OCI-M2 (cell line): ENCODE measurements around the gene ITIH3.

Experiments
- DNase-seq: peaks from one replicate; lab custom pipeline; 2025; ENCODE audit not compliant: unreplicated experiment; lab: John Stamatoyannopoulos, UW

Gene ITIH3

GRCh38 chr3:52792961-52793695 is 1.5 kb upstream of the ITIH3 start:
- no peak for DNase-seq

GRCh38 chr3:52793702-52794611 is 639 bp upstream of the ITIH3 start:
- DNase-seq = no peak

- no peak for DNase-seq
These were observed 803 bp downstream of the ITIH3 start for GRCh38 chr3:52795298-52795900.

- DNase-seq = no peak
These were observed 1.8 kb downstream of the ITIH3 start for GRCh38 chr3:52796411-52796810.

GRCh38 chr3:52798376-52798977 is 3.9 kb downstream of the ITIH3 start:
- no peak for DNase-seq

DNA sequence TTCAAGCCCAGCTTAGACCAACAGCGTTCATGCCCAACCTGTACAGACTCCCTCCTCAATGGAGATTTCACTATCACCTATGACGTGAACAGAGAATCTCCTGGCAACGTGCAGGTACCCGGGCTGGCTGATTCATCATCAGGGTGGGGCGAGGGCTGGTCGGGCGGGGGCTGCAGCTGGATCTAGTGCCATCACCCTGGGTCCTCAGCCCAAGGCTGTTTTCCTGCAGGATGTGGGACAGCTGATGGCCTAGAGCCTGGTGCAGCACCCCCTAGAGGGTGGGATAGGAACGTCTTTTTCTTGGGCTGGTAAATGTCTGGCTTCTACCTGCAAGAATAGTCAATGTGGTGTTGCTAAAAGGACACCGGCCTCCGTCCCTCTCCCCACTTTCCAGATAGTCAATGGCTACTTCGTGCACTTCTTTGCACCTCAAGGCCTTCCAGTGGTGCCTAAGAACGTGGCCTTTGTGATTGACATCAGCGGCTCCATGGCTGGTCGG is 4.4 kb downstream of the ITIH3 start:
- DNase-seq = no peak

- DNase-seq = no peak
These were observed 5.5 kb downstream of the ITIH3 start for GRCh38 chr3:52800079-52800478.

DNA sequence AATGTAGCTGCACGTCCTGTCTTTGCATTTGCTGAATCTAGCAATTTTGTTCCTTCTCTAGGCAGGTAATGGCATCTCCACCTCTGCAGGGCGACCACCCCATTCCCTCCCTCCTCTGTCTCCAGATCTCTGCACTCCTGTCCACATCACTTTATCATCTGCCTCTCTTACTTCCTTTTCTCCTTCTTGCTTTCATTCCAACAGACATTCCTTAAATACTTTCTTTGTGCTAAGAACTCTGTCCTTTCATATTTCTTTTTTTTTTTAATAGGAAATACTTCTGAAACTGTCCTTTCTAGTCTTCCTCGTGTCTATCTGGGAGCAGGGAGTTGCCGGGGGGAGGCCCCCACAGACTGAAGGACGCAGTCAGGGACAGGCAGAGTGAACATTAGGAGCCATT is 7.2 kb downstream of the ITIH3 start:
- DNase-seq = no peak

GRCh38 chr3:52805270-52806039 is 10.9 kb downstream of the ITIH3 start:
- DNase-seq = no peak

- DNase-seq = no peak
These were observed 14.6 kb downstream of the ITIH3 start for GRCh38 chr3:52809149-52809548.

DNA sequence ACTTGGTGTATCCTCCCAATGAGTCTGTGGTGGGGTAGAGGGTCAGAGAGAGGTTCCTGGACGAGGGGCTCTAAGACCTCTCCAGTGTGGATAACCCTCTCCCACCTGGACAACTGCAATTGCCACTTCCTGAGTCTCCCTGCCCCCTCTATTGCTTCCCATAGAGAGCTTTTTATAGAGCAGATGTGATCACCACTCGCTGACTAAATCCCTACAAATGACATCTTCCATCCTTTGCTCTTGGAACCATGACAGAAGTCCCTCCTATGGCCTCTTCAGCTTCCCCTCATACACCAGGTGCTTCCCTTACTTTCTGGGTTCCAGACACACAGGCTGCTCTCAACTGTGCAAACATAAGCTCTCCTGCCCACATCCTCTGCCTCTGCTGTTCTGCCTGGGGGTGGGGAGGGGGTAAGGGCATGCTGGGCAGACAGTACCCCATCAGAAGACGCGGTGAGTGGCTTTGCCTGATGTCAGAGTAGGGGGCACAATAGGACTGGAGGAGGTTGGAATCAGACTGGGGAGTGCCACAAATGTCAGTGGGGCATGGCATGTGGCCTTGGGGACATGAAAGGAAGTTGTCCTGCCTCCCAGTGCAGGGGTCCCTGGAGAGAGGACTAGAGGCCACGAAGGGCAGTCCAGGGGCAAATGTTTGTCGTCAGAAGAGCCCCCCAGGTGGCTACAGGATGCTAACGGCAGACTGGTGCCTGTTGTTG is 15.2 kb downstream of the ITIH3 start:
- no peak for DNase-seq

GRCh38 chr3:52810923-52811322 is 16.3 kb downstream of the ITIH3 start:
- DNase-seq = no peak

DNA sequence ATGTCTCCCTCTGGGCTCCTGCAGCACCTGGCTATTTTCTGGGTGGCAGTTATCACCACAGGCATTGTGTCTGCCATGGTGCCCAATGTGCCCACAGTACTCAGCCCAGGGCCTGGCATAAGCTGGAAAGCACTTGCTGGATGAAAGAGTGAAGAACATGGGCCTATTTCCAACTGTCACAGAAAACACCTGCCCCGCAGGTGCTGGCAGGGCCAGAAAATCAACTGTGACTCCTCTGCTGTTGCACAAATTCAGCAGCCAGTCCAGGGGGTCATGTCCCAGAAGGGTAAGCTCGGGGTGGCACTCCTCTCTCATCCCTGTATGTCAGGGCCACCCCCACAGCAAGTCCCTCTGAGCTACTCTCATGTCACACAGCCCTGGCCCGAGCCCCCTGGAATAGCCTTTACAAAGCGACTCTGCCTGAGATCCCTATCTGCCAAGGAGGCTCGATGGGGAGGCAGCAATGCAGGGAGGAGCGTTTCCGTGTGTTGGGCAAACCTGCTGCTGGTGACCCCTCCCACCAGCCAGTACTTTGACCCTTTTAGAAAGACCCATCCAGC is 16.9 kb downstream of the ITIH3 start:
- no peak for DNase-seq

GRCh38 chr3:52813810-52814209 is 19.2 kb downstream of the ITIH3 start:
- no peak for DNase-seq

DNA sequence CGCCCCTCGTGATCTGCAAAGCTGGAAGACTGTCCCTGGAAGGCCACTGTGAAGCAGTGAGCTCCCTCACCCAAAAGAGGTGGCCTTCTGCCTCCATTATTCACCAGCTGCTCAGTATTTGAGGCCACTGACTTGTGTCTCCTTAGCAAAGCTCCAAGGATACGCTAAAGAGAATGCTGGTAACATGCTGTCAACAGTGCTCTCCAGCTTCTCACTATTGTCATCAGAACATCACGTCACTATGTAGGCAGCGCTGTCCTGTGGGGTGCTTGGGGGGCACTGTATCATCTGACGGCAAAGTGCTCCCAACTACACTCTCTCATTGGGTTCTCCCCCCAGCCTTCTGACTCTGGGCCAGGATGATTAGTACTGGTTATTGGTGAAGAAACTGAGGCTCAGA is 21.6 kb downstream of the ITIH3 start:
- DNase-seq = no peak

DNA sequence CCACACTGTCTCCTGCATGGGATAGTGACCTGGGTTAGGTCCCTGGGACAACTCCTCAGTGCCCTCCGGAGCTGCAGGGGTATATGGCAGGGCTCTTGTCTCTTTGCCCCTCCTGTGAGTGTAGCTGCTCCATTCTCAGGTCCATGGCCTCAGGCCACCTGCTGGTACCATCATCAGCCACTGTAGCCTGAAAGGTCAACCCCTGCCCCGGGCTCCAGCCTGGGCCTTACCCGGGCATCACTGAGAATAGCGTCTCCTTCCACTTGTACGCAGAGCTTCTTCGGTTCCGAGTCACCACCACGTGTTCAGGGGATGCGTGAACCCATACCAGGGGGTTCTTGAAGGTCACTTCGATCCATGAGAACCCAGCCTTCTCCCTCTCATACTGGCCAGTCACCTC is 22.1 kb downstream of the ITIH3 start:
- DNase-seq = no peak

GRCh38 chr3:52817221-52817620 is 22.6 kb downstream of the ITIH3 start:
- DNase-seq = no peak

- DNase-seq = no peak
These were observed 23.3 kb downstream of the ITIH3 start for GRCh38 chr3:52817860-52818259.

DNA sequence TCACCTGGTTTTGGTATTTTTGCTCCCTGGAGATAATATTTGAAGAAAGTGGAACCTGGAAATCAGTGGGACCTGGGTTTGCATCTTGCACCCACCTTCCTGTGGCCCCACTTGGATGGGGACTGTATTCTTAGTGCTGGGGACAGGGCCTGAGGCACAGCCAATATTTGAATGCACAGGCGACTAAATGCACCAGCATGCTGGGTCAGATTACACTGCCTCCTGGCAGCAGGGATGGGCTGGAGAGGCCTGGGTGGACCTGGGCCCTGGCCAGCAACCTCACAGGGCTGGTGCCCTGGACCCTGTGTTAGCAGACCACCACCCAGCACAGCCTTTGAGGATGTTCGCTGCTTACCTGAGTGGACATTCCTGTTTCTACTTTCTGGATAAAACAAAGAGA is 25.3 kb downstream of the ITIH3 start:
- no peak for DNase-seq

GRCh38 chr3:52820736-52821135 is 26.1 kb downstream of the ITIH3 start:
- DNase-seq = no peak
